NCI-H510A (cell line): Measurements from ENCODE around the gene AGMO.

Experiments
- DNase-seq: peaks from one replicate; lab custom pipeline; 2025; lab: John Stamatoyannopoulos, UW

AGMO gene

DNA sequence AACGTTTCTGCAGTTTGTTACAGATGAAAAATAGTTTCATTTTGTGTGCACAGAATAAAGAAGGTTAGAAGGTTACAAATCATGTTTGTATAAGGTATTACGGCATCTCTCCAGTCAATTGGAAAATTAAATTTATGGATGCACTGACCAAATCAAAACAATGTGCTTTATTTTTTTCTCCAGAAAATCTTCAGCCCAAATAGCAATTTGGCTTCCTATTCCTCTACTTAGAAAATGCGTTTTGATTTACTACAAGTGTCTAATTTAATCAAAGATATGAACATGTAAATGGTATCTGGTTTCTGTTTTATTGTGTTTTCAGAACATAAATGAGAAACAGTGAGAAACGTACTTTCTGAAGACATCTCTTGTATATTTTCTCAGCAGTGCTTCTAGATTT lies 63.4 kb downstream of the AGMO start:
- no peak for DNase-seq

DNA sequence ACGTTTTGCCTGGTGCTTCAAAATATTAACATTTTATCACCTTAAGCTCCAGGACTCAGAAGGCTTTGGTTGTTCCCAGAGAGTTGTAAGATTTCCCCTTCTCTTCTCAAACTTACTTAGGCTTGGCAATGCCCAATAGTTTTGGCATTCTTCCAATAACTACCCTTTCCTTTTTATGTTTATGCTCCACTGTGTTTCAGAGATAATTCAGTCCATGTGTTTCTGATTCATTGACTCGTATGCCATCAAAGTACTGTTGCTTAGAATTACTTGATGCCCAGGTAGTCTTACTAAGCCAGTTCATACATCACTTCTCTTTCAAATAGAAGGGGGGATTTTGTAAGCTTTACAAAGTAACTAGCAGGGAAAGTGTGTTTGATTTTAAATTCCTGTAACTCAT lies 66.6 kb downstream of the AGMO start:
- DNase-seq, result no peak

DNA sequence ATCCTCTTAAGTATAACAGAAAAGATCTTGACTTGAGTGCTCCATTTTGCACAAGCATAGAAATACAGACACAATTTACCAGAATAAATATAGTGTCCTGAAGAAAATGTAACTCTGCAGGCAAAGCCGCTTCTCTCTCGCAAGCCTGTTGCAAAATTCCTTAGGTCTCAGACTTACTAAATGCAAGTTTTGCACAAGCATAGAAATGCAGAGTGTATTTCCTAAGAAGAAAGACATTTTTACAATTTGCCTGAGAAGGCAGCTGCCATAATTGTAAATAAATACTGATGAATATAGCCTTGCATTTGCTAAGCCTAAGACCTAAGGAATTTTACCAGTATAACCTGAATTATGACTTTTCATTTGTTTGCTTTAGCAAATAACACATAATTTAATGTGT lies 67.1 kb downstream of the AGMO start:
- DNase-seq, result no peak

DNA sequence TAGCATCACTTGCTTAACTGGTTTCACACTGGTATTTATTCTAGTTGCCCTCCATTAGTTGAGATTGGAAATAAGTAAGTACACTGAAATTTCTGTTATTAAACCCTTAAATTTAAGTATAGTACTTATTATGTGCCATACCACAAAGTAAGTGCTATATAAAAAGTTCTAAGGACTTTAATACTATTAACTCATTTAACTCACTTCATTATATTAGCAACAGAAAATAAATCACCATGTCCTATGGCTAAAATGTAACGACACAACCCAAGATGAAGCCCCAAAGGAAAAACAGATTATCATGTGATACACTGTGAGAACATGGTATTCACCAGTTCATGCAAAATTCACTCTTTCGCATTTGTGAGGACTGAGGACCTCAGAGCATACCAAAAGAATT lies 70.5 kb downstream of the AGMO start:
- no peak for DNase-seq

DNA sequence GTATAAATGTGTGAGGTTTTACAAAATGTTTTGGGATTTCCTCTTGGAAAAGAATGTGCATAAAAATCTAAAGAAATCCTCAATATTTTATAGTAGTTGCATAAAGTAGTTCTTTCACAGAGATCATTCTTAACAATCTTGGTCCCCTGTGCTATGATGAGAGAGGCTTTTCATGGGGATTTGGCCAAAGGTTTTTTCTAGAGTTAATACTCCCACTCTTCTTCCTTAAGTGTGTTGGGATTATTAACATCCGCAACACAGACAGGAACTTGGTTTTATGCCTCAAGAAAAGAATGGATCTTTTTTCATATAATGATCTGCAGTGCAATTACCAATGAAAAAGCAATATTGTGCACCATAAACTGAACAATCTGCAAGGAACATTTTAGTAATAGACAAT lies 71.5 kb downstream of the AGMO start:
- DNase-seq, result no peak

DNA sequence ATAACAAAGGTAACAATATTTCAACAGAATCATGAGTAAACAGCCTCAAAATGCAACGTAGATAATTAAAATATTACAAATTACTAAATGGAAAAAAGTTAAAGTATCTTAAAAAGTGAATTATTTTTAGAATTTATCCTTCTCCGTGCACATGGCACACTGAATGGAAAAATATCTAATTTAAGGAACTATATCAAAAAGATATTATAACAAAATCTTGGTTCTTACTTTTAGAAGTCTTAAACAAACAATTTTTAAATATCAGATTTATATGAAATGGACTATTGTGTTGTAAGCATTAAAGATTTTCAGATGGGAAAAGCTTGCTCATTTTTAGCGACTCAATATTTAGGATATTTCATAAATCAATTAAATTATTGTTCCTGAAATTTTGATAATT lies 72.0 kb downstream of the AGMO start:
- DNase-seq, result no peak

DNA sequence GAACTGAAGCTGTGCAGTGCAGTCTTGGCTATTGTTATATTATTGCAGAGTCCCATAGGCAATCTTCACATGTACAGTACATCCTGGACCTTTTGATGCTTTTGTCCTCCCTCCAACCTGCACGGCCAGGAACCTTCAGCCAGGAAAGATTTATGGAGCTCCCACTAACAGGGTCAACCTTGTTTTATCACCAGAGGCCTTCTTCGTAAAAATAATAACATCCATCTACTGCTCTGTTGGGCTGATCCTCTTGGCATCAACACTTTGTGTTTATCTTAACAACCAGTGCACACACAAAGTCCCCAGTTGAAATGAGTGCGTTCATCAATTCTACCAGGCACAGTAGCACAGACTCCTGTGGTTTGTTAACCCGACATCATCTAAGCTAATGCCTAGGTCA lies 72.4 kb downstream of the AGMO start:
- no peak for DNase-seq

DNA sequence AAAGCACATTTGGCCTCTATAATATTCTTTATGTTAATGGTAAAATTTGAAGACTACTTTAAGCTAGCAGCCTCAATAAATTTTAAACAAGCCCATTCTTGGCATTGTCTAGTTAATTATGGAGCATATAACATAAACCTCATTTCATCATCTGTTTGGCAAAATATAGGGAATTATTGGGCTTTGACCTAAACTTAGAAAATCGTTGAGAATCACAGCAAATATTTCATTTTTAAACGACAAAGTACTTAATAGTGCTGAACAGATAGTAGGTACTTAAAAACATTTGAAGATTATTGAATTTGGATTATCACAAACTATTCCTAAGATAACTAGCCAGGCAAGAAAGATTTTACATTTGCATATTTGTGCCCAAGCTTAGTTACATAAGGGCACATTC lies 73.4 kb downstream of the AGMO start:
- no peak for DNase-seq

DNA sequence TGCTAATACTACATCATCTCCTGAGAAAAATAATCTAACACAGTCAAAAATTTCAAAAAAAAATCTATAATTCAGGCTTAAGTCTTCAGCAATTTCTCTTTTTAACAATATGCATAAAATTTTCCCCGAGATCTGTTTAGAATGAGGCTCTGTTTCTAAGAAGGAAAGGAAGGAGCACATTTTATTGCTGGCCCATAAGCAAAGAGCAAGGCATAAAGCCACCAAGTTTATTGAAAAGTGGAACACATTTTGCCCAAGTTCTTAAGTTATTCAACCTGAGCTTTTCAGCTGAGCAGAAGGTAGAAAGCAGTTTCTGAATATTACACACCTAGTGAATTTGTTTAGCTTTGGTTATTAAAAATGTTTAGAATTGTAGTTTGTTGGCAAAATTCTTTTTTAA lies 73.9 kb downstream of the AGMO start:
- no peak for DNase-seq

DNA sequence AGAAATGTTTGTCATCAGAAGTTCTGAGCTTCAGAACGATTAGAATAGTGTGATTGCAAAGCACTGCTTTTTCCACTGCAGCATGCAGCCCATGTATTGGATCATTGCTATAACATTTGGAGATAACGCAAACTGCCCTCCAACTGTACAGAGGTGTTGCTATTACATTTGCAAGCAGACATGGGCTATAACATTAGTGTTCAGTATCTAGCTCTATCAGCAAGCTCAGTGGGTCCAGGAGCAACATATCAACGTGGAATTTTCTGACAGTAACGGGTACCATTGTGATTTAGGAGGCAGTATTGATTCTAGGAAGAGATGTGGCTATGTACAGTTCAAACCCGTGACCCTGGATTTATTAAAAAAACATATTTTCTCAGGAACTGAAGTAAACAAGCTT lies 75.8 kb downstream of the AGMO start:
- DNase-seq, result no peak

DNA sequence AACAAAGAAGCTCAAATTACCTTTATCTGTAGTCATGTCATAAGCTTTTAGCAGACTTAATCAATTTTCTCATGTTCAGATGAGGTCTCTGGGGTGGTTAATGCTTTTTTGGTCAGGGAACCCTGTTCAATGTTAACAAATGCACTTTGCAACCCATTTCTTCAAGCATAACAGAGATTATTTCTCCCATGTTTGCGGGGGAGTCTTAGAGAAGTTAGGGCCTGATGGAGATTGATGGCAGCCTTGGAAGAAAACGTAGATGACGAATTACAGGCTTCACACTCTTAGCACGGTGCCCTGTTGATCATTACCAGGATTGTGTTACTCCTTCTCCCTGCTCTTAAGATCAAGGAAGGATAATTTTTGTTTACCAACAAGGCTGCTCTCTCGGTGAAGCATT lies 76.4 kb downstream of the AGMO start:
- DNase-seq, result no peak

DNA sequence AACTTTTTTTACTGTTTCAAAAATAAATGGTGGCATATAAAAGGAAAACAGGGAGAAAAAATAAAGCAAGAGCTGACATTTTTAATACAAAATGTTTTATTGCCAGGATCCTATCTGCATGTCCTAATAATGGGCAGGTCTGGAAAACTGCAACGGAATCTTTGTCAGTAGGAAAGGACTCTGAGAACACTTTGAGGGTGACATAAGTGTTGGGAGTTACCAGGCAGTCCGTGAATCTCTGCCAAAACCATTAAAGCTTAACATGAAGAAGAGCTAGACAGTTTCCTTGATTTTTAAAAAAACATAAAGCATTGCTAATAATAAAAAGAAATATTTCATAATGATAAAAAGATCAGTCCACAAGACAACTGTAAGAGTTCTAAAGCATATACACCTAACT lies 80.7 kb downstream of the AGMO start:
- DNase-seq, result no peak

DNA sequence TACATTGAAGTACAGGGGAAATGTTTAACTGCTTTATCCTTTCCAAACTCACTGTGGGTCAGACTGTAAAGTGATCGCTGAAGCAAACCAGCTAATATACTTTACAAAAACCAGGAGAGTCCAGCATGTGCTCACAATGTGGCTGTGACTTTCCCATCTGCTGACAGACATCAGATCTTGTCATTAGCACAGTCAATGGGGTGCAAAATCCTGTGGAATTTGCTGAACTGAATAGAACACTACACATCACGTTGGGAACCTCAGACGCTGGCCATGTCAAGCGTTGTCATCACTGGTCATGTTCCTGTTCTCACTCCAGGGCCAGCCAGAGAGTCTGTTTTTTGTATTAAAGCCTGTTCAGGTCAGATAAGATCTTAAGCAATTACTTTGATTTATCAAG lies 83.4 kb downstream of the AGMO start:
- DNase-seq, result no peak

DNA sequence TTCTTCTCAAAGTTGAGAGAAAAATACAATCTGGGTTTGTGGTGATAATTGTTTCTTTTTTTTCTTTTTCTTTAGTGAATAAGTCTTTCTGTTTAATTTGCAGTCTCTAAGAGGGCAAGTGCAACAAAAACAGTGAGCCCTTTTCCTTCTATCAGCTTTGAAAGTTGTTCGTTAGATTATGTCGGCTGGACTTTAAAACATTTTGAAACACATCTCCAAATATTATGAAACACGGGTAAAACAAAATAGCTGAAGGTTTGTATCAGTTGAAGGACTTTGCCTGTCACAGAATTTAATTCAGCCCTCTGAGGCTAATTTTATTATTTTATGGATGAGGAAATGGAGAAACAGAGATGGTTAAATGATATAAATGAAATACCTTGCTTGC lies 85.3 kb downstream of the AGMO start:
- DNase-seq, result no peak

DNA sequence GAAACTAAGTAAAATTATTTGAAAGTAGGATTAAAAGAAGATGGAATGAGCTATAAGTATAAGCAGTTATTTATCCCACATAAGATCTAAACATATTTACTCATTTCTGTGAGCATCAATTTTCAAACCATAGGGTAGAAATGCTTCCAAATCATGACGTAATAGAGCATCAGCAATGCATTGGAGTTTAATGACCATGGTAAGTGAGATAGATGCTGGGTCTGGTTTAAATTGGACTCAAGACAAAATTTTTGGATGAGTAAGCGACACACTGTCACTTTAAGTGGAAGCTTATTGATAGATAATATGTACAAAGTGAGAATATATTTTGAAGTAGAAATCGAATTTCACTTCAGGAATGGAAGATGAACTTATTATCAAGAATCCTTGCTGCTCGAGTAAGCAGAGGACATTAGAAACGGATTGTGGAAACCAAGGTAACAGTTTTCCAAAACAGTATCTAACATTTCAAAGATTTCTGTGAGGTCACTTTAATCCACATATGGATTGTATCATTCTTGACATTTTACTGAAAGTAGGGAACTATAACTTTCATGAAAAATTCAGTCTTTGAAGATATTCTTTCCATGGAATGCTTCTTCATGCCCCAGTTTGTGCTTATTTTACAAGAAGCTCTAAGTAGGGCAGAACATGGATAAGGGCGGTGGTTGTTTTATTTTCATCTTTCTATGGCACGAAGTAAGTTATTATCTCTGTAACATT lies 85.8 kb downstream of the AGMO start:
- no peak for DNase-seq

DNA sequence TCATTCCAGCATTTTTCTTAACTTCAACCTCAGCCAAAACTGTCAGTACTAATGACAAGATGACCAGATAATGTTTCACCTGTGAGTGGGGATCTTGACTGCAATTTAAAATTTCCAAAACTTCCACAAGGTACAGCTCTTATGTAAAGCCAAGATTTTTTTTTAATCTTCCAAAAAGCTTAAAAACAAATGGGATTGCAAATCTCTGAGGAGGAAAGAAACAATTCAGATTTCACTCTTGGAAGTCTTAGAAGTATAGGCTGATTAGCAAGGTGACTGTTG lies 90.2 kb downstream of the AGMO start:
- no peak for DNase-seq

DNA sequence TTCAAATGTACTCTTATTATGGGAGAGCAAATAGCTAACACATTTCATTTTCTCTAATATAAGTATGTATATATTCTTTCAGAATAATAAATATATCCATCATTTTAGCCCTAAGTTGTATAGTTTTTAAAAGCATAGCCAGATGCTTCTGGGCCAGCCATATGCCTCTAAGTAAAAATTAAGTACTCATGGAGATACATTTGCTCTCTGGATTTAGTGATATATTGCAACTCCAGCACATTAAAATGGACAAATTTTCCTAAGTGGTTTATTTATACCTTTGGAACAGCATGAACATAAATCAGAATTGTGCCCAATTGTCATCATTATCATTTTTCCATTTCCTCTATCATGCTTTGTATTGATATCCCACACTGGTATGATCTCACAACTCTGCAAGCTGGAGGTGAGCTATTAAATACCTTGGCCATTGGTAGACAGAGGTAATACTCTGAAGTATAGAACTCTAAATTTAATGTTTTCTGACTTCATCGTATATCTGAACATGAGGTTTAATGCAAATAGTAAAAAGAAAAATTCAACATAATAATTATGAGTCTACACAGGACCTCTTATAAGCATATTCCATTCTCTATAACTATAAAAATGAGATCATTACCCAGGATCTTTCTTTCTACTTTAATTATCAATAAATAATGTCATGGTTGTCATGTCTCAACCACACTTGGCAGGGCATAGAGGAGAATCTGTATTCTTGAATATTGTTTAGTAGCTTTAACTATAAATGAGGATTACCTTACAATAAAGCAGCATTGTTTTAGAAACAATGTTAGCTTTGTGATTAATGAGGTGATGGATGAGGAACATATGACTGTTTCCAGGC lies 90.8 kb downstream of the AGMO start:
- DNase-seq, result no peak

DNA sequence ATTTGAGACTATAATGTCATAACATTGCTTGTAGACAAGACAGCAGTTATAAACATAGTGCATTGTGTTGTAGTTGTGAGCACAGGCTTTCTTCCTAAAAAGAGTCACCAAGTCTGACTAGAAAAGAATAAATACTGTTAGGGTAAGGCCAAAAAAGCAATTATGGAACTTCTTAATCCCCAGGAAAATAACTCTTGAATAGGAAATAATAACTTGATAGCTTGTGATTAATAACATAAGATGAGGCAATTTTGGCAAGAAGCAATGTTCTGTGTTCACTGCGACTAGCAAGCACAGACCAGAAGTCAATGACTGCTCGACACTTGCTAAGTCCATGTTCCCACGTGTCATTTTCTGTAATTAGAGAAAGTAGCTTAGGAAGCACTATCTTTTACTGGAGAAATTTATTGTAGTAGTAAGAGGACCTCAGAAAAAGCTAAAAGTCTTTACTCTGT lies 97.1 kb downstream of the AGMO start:
- no peak for DNase-seq

DNA sequence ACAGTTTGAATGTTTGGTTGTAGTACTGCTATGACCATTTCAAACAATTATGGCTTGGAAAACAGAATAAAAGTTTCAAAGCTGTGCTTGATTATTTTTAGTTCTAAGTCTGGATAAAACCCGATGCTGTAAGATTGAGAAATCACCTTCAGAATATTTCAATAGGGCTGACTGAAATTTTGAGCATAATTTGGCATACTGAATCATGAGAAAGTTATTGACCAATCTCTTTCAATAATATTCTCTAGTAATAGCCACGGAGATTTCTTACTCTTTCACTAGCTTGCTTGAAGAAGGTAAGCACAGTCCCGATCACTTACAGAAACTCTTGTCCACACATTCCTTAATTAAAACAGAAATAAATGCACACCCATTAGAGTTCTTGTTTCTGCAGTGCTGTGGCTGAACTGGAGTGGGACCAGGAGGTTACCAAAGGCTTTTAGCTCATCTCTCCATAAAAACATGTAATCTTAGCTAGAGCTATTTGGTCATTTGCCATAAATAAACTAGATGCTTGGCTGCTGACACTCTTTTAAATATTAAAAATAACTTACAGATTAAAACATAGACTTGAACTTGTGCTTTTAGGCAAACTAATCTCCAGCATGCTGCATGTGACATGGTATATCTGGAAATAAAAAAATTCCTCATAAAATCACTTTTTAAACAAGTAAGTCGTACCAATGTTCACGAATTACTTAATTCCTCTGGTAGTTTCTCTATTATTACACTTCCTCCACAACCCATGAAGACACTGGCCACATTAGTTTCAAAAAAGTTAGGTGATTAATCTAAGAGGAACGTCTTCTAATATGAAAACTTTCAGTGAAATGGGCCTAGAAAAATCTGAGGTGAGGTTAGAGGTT lies 97.8 kb downstream of the AGMO start:
- no peak for DNase-seq

DNA sequence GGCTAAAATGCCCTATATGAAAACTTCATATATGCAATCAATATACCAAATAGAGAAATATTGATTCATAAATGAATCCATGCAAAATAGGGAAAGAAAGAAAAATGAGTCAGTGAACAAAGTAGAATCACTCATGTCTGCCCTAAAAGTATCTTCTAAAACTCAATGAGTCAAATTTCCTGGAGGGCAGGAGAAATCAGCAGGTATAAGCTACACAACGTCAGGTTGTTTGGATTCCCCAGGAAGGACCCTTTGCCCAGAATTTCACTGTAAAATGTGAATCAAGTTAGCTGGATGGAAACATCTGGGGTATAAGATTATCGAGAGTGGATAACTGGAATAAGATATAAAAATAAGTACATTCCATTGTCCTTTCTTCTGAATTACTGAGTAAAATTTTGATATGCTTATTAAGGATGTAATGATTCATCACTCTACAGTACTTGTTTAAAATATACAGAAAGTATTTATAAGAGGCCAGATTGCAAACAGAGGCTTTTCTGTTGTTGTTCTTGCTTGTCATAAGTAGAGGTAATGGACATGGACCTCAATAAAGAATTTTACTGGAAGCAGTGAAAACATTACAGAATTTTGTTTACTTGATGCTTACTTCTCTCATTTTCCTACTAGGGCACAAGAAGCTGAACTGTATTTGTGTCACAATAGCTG lies 99.0 kb downstream of the AGMO start:
- DNase-seq, result no peak

DNA sequence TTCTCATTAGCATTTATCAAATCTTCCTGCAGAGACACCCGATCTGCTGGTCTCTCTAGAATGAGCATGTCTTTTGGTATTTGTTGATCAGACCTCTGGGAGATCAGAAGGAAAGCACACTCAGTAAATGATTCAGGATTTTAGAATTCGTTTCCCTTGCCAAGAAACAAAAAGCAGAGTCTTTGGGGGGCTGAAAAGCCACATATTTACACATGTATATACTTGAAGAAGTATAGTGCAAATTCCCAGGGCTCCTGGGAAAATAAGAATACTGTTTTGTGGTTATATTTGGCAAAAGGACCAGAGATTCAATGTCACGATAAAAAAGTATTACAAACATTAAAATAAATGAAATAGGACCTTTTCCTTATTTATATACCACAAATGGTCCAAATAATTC lies 100.2 kb downstream of the AGMO start:
- no peak for DNase-seq

DNA sequence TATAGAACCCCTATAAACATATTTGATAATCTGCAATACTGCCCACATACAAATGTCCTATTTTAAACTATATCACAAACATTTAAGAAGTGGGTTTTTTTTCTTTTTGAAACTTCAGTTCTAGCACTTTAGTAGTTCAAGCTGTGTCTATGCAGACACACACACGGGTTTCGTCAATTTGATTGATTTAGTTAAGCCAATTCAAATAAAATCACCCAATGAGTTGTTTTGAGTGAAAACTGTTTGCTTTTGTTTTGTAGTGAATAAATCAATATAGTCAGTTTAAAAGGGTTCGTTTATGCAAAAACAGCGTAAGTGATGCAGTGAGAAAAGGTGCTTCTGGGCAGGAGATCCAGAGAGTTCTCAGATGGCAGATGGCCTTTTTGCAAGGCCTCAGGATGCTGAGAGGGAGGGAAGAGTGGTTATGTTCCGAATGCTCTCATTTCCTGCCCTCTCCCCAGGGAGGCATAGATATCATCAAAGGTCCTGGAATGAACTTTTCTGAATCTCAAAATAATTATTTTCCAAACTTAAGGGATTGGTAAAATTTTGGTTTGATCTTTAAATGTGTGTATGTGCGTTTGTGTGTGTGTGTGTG lies 102.7 kb downstream of the AGMO start:
- DNase-seq, result no peak
